Adrenal gland (tissue), 12 donors: ENCODE data around the gene PTPRC. TPM values are rescaled to one million over a fixed set of nuclear protein-coding genes. Genes with fewer than 3 reads are reported as not detected.

Experiments
- DNase-seq, 7 donors: peaks; one replicate each; pipeline ENCODE4 v3.0.0-alpha.2; 2019 to 2020
- H3K27ac ChIP-seq, 5 donors: fragments of 200-600 bp; sonication (generic) in 4 of 5; 1 replicate in 3 of 5; 2 replicates in 2 of 5; pipeline versions ENCODE4 v1.5.1 to v1.8.0; 2016 to 2020; ENCODE audit warnings: mild to moderate bottlenecking in 1 of 5
- H3K27me3 ChIP-seq: fragments of 200-600 bp; 2 replicates; pipeline ENCODE4 v1.8.0; 2021
- H3K36me3 ChIP-seq, 2 donors: fragments of 200-600 bp; replicated peaks in 1 of 2; 1 replicate in 1 of 2; 2 replicates in 1 of 2; pipeline versions ENCODE4 v1.5.1 to v1.8.0; 2018 to 2022
- H3K4me1 ChIP-seq, 2 donors: fragments of 200-600 bp; replicated peaks in 1 of 2; 1 replicate in 1 of 2; 2 replicates in 1 of 2; pipeline versions ENCODE4 v1.5.1 to v1.8.0; 2018 to 2021
- H3K4me3 ChIP-seq, 4 donors: fragments of 200-600 bp; sonication (generic) in 3 of 4; one replicate each; pipeline ENCODE4 v1.5.1; 2016 to 2018
- H3K9me3 ChIP-seq, 3 donors: fragments of 200-600 bp; sonication (generic) in 1 of 3; replicated peaks in 1 of 3; 1 replicate in 2 of 3; 2 replicates in 1 of 3; pipeline versions ENCODE4 v1.5.1 to v1.8.0; 2016 to 2021
- POLR2A ChIP-seq, 2 donors: fragments of 450-650 bp; IDR thresholded peaks; one replicate each; pipeline ENCODE4 v1.6.1; 2017; ENCODE audit warnings: antibody characterized with exemption in 2 of 2, mild to moderate bottlenecking in 2 of 2, moderate library complexity in 1 of 2
- WGBS, 4 donors: extraction: QIAGEN DNeasy Blood & Tissue Kit in 2 of 4; methylation state at CpG; one replicate each; pipeline versions ENCODE4 v1.1.5 to v1.1.7; 2013 to 2017; 5-methylcytosine and 5-hydroxymethylcytosine counted together
- intact Hi-C, 2 donors: fragments of 100-400 bp; cut with DNase I; formaldehyde crosslinking; loops; one replicate each; pipeline versions ENCODE4 v1.14.1 to v1.15.0; 2022 to 2023
- polyA plus RNA-seq, 3 donors: library from polyadenylated mRNA; stranded (reverse); fragments of 200-250 nt in 2 of 3; fragments of 350-450 nt in 1 of 3; fragmentation: Illumina TruSeq in 1 of 3; extraction: RNeasy Lipid Tissue Mini Kit (QIAGEN cat#74804) in 1 of 3; gene quantifications; one replicate each; pipeline ENCODE4 v1.2.3, GENCODE V29; 2013 to 2014
- total RNA-seq, 9 donors: library from RNA; depleted of rRNA in 4 of 9; stranded (reverse); fragments of >200 nt in 4 of 9; fragments of 120-200 nt in 1 of 9; fragmentation: NEBNext Ultra II Directional in 1 of 9; extraction: Animal tissue kit (Norgen Biotek cat#: 25700) in 1 of 9; gene quantifications; one replicate each; pipeline versions ENCODE4 v1.1.0 to v1.2.4, GENCODE V29; 2013 to 2023
- TF ChIP-seq, protein P1 (sequence below), 6 experiments: fragments of 450-650 bp in 4 of 6; fragments of 200-600 bp in 2 of 6; sonication (generic) in 1 of 6; IDR thresholded peaks; 1 replicate in 5 of 6; 2 replicates in 1 of 6; pipeline versions ENCODE4 v1.5.1 to v1.8.0; 2016 to 2021; ENCODE audit warnings: antibody characterized with exemption in 6 of 6, mild to moderate bottlenecking in 2 of 6, moderate library complexity in 1 of 6
- donor health status: healthy with polysubstance abuse.
- donor health status: Bipolar disorder and iron deficiency.
- donor health status: DM: yes; HTN: yes; CAD: no.
- donor health status: DM: no; HTN: no; CAD: no.
- donor health status: DM: no; HTN: no; CAD: no.
- donor health status: DM: yes; HTN: yes; CAD: no.

Gene PTPRC
- total and polyA plus RNA-seq, 12 donors, result 2.5 to 33.0 (median 15.2) TPM

DNA sequence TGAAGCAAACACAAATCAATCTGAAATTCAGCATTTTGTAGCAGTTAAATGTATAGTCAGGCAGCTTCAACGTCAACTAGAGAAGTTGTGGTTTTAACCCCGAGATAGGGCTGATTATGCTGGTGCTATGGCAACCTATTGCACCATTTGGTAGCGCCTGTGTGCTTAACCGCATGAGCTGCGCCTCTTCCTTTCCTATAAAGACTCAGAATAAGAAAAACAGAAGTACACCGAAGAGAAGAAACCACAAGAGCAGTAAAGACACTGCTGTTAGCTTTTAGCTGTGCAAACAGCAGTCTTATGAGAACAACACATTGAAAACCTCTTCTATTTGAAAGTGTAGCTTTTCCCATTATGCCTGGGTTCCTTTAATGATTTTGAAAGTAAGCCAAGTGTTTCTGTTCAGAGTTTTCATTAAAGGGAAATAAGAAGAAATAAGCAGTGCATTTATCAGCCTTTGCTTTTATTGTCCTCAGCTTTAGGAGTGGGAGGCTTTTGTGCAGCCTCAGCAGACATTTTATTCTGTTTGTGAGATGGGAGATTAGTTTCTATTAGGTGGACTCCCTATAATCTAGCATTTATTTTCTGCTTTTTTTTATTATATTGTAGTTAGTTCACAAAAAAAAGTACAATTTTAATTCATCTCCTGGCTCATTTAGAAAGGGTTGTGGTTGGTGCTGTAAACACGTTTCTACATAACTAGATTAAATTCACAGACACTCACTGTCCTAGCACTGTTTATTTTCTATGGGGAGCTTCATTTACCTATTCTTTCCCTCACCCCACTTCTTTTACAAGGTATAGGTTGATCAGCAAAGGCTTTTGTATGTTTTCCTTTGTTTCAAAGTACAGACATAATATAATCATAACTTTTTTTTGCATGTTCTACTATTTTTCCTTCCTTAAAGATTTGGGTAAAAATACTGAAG, 43.3 kb downstream of the PTPRC start:
- Histone ChIP-seq H3K27ac (peak overlapping the region in 1 of 5 donors; percentile 13), H3K9me3 (no peaks in the 10 kb centered on the region), H3K27me3 (no peaks in the 10 kb centered on the region), H3K4me3 (no peak overlapping the region), H3K36me3 (no peaks in the 10 kb centered on the region), H3K4me1 (no peaks in the 10 kb centered on the region)
- 21 to 29% (median 23%) methylated on average over 7 of the region's 7 CpGs for WGBS, 4 donors
- TF ChIP-seq, protein P1, sequence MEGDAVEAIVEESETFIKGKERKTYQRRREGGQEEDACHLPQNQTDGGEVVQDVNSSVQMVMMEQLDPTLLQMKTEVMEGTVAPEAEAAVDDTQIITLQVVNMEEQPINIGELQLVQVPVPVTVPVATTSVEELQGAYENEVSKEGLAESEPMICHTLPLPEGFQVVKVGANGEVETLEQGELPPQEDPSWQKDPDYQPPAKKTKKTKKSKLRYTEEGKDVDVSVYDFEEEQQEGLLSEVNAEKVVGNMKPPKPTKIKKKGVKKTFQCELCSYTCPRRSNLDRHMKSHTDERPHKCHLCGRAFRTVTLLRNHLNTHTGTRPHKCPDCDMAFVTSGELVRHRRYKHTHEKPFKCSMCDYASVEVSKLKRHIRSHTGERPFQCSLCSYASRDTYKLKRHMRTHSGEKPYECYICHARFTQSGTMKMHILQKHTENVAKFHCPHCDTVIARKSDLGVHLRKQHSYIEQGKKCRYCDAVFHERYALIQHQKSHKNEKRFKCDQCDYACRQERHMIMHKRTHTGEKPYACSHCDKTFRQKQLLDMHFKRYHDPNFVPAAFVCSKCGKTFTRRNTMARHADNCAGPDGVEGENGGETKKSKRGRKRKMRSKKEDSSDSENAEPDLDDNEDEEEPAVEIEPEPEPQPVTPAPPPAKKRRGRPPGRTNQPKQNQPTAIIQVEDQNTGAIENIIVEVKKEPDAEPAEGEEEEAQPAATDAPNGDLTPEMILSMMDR (IDR thresholded peaks at IDR 0.05), result no peak
- no peak for TF ChIP-seq POLR2A (IDR thresholded peaks at IDR 0.05)
- intact Hi-C loops, result no loop called here
- DNase-seq, result peak; percentile 38 to 72 (median 50)

DNA sequence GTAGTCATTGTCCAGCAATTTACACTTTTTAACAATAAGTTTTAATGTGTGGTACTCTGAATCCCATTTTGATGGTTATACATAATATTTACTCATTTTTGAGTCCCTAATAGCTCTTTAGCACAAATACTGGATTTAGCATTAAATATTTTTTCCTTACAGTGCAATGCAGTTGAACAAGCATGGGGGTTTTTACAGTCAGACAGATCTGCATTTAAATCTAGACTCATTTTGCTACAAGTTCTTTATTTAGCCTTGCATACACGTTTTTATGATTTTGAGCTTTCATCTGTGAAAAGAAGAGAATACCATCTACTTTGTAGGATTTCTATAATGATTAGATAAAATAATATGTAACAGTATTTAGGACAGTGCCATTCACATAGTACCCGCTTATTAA, 44.0 kb downstream of the PTPRC start:
- no peak for DNase-seq
- intact Hi-C loops, result no loop called here
- TF ChIP-seq, protein P1 (IDR thresholded peaks at IDR 0.05), result no peak
- no peak for TF ChIP-seq POLR2A (IDR thresholded peaks at IDR 0.05)
- Histone ChIP-seq H3K4me1 (no peaks in the 10 kb centered on the region), H3K36me3 (no peaks in the 10 kb centered on the region), H3K9me3 (no peaks in the 10 kb centered on the region), H3K27ac (peak overlapping the region in 1 of 5 donors; percentile 2), H3K27me3 (no peaks in the 10 kb centered on the region), H3K4me3 (no peak overlapping the region)
- 58 to 74% (median 67%) methylated on average over 2 of the region's 2 CpGs for WGBS, 4 donors

DNA sequence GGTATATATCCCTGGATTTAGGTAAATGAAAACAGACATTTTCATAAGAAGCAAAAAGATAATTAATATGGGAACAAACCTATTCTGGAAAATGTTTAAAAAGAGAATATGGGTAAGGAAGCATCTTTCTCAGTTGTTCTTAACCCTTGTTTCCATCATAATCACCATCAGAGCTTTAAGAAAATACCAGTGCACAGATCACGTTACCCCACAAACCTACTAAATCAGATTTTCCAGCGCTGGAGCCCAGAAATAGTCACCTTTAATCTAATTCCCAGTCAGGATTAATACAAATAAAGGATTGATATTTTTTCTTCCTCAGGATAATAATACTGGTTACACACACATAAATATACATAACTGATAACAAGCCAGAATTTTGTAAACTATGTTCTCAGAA, 44.6 kb downstream of the PTPRC start:
- no peak for TF ChIP-seq POLR2A (IDR thresholded peaks at IDR 0.05)
- TF ChIP-seq, protein P1 (IDR thresholded peaks at IDR 0.05), result no peak
- no peaks in the 10 kb centered on the region for H3K4me1 ChIP-seq
- no peaks in the 10 kb centered on the region for H3K27me3 ChIP-seq
- H3K9me3 ChIP-seq, result no peaks in the 10 kb centered on the region
- H3K27ac ChIP-seq, result no peak overlapping the region
- 81 to 87% (median 85%) methylated on average over 2 of the region's 2 CpGs for WGBS, 4 donors
- intact Hi-C loops, result no loop called here
- H3K4me3 ChIP-seq, result no peak overlapping the region
- no peaks in the 10 kb centered on the region for H3K36me3 ChIP-seq
- DNase-seq, result no peak

DNA sequence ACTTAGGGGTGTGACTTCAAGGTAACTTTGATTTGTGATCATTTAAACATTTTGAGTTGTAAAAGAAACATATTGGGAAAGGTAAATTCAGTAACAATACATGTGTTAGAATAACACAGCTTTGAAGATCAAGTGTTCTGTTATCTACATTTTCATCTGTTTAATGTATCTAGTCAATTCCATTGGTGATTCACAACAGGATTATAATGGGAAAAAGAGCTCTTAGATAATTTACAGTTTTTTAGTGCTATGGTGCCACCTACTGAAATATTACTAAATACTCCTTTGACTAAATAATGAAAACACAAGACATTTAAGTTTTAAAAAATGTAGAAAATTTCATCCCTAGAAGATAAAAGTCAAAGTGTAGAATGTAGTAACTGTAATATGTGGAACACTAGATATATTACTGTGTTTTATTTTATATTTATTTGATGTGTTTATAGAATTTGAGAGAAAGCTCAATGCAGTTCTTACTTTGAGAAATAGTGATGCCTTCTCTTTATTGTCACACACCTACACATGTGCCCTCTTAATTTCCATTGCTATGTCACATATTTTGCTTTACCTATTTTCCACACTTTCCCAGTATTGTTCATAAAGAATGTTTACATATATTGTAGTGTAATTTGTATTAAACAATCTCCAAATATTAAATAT, 47.4 kb downstream of the PTPRC start:
- Histone ChIP-seq H3K9me3 (no peaks in the 10 kb centered on the region), H3K36me3 (no peaks in the 10 kb centered on the region), H3K27ac (no peak overlapping the region), H3K4me3 (no peak overlapping the region), H3K4me1 (peaks cover 0 to 7% of the 10 kb centered on the region in 2 donors), H3K27me3 (no peaks in the 10 kb centered on the region)
- intact Hi-C loops, result no loop called here
- DNase-seq, result no peak
- no peak for TF ChIP-seq POLR2A (IDR thresholded peaks at IDR 0.05)
- TF ChIP-seq, protein P1 (IDR thresholded peaks at IDR 0.05), result peak in 3 of 6 experiments; percentile 23 to 38 (median 37)
